Fibroblast of skin of scalp (primary cell): ENCODE data around the gene KIAA2012.

Experiments
- DNase-seq: peaks from one replicate; pipeline ENCODE4 v3.0.0-alpha.2; 2013

The KIAA2012 gene

DNA sequence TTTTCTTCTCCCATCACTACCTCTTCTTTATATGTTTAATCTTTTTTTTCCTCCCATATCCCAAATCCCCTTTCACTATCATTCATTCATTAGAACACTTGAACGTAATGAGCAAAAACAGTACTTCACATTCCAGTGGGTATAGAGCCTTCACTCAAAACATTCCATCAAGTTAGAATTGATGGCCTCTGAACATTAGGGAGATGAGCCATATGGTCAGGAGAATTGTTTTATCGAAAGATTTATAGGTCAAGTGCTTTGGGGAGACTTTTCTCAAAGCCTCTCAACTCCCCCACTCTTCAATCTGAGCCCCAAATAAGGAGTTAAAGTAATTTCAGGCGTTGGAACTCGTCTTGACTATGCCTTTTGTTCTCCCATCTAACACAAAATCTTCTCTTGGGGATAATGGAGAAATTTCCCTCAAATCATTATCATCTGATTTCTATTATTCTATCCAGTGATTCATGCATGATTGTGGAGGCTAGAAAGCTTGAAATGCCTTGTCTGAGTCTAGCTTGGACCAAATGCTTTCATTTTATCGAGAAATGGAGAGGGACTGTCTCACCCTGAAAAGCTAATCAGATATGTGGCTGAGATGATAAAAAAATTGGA lies 79.2 kb downstream of the KIAA2012 start:
- peak; percentile 75 for DNase-seq

DNA sequence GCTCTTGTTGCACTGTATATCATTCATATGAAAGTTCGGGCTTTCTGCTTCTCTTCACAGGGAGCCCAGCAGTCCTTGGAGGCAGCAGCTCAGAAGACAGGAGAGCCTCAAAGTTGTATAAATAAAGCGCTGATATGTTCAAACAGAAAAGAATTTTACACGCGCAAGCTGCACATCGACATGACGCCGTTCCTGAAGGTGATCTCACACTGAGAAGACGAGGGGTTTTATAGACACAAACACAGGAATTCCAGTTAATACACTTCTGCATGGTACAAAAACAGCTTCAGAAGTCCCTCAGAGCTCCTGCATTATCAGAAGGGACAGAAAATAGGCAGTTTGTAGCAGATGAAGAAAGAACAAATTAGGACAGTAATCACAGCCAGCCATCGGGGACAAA lies 81.6 kb downstream of the KIAA2012 start:
- DNase-seq: no peak

DNA sequence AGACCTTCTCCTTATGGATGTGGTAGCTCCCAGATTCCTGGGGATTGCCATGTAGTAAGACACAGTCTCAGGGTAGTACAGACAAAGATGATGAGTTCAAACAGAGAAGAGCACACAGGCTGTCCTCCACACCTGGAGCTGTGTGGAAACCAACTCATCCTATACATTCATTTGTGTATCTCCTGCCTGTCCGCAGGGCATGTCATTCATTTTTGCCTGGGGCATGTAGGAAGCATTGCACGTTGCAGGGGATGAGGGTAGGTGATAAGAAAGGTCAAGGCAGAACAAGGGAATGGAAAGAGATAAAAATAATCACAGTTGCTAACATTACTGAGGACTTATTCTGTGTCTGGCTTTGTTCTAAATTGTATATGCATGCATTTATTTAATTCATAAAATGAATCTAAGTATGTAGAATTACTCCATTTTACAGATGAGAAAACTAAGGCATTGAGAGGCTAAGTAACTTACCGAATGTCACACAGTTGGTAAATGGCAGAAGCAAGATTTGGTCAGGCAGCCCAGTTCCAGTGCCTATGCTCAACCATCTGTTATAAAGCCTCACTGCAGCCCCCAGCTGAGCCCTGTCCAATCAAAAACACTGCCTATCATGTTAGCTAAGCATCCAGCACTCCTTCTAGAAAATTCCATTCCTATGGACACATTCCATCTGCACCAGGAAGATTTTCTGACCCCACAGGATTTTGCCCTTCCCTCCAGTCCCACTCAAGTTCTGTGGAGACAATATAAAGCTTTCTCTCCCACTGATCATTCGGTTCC lies 84.3 kb downstream of the KIAA2012 start:
- peak; percentile 38 for DNase-seq

DNA sequence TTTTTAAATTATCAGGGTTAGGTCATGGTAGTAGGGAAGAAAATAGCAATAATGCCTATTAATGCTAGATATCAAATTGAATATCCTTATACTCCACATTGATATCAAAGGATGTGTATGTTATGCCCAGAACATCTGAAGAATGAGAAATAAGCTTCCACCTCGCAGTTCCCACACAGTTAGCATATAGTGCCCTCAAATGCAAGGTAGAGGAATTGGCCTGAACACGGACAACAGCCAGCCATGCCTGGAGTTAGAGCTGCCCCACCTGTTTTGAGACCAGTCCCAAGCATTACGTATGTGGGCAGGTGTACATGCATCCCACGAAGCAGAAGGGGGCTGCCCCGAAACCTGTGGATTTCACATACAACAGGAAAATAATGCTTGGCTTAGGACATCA lies 85.7 kb downstream of the KIAA2012 start:
- DNase-seq: peak; percentile 52

DNA sequence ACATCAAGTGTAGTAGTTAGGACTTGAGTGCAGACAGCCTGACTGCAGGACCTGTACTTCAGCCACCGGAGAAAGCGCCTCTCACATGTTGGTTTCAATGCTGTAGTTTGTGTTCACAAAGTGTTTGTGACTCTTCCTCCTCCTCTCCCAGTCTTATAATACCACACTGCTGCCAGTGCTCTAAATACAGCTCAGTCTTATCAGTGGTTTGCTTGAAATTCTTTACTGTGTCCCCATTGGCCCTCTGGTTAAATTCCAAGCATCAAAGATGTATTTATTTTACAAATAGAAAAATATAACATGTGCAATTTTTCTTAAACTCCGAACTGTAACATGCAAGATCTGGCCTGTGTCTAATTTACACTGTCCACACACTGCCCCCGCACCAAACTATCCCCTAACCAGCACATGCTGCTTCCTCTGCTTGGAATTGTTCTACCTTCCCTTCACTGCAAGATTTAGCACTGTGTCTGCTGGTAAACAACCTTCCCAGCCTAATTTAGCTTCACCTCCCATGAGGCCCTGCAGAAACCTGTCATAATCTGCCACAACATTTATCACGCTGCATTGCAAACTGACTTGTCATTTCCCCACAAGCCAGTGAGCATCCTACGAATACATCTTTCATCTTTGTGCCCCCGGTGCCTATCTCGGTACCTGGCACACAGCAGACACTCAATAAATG lies 88.2 kb downstream of the KIAA2012 start:
- DNase-seq: no peak

DNA sequence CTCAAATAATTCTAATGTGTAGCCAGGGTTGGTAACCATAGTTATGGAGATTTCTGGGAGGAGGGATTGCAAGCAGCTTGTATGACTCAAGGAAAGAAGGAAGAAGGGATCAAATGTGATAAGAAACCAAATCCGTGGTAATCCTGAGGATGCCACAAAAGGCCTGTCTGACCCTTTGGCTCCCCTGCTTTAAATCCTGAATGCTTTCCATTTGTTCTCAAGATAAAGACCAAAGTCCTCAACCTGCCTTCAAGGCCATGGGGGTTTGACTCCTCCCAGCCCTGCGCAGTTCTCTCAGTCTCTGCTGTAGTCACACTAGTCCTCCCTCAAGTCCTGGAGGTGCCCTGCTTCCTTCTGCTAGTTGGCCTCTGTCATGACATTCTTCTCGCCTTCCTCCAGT lies 91.4 kb downstream of the KIAA2012 start:
- DNase-seq: no peak

DNA sequence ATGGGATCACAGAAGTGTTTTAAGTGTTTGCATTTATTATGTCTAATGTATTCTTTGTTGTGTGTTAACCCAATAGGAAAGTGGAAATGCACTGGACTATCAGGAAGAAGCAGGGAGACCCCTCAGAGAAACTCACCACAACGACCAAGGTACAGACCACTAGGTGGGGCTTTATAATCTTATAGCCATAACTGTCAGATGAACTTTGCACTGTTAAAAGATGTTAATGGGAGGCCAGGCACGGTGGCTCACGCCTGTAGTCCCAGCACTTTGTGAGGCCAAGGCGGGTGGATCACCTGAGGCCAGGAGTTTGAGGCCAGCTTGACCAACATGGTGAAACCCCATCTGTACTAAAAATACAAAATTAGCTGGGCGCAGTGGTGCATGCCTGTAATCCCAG lies 92.2 kb downstream of the KIAA2012 start:
- no peak for DNase-seq

DNA sequence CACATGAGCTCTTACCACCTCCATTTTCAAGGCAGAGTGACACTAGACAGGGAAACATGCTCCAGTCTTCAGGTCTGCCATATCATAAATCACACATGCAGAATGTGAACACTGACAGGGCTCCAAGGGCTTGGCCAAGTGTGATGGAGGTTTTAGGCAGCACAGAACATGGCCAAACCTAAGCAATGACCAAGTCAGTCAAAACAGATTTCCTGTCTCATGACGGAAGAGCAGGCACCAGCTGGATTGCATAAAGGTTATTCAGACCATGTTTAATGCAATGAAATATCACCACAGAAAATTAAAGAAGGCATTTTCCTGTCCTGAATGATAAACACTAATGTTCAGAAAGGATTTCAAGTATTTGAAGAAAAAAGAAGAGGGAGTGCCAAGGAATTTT lies 92.9 kb downstream of the KIAA2012 start:
- peak; percentile 37 for DNase-seq

DNA sequence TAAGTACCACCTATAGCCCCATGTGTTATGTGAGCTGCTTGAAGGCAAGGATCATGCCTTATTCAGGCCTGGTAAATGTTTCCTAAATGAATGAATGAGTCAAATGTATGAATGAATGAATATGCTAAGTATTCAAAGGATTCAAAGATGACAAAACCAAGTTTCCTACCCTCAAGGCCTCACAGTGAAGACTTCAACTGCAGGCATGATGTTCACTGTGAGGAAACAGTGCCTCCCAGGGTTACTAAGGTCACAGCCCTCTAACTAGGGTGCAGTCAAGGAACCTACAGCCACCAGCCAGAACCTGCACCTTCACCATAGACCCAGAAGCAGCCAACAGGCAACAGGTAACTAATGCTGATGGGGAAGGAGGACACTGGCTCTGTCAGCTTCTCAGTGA lies 96.1 kb downstream of the KIAA2012 start:
- no peak for DNase-seq

DNA sequence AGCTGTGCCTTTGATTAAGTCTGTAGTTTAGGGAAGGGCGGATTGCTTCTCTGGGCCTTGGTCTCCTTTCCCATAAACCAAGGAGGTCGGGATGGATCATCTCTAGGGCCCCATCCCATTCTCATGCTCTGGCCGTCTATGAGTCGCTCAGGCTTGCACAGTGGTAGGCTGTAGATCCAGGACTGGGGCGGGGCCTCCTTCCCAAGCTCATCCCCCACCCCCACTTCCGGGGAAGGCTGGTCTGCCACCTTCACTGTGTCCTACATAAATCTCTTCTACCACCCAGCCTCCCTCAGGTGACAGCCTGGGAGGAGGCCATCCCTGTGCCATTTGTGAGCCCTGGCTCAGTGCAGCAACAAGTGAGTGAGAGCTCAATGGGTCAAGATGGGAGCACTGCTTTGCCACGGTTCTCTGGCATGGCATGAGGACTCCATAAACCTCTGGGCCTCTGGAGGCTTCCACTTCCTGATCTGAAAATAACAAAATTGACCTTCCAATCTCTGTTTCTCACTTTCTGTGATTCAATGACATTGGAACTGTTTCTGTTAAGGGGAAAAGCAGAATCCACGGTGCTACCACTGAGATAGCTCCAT lies 96.9 kb downstream of the KIAA2012 start:
- DNase-seq: no peak

DNA sequence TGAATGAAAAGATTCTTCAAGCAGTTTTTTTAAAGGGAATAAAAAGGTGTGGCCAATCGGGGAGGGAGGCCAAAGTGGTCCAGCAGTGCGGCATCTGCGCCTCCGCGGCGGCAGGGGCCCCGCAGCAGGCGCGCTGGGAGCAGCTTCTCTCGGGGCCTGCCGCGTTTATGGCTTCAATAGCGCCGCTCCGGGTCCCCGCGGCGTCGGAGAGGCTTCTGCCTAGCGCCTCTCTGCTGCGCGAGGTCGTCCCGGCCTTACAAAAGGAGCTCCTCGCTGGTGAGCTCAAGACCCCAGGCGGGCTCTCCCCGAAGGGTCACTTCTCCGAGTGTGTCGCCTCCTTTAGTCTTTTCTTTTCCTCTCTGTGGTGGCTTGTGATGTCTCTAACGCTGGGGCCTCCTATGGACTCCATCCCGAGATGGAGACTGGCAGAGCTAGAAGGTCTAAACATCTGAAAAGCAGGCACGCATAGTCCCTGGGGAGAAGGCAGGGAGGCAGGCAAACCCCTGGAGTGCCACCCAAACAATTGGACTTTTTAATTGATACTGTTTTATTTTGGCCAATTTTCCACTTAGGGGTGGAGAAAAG lies 98.3 kb downstream of the KIAA2012 start:
- DNase-seq: peak; percentile 34

DNA sequence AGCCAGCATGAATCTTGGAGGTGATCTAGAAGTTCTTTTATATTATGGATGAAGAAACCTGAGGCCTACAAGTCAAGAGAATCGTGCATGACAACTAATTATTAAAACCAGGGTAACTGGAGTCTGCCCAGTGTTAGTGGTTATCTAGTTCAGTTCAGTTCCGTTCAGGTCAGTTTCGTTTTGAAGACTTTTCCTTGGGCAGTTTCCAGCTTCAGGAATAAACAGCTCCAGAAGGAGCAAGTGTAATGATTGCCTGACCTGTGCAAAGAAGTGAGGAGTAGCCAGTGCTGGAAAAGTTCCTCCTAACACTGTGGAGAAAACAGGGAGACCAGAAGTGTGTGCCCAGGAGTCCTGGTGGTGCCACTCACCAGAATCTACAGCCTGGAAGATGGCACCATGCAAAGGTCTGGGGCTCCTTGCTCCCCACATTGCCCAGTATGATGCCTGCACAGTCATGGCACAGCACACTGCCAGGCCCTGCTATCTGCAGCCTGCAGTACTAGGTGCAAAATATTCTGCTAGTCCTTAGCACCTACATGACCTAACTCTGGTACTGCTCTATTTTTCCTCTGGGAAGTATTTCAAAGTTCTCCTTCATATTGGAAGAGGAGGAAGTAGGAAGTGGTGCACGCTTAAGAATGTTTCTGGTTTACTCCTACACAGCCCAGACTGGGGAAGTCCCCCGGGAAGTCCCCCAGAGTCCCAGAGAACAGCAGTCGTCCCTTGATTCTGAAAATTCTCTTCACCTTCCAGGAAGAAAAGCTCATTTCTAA lies 99.6 kb downstream of the KIAA2012 start:
- no peak for DNase-seq

DNA sequence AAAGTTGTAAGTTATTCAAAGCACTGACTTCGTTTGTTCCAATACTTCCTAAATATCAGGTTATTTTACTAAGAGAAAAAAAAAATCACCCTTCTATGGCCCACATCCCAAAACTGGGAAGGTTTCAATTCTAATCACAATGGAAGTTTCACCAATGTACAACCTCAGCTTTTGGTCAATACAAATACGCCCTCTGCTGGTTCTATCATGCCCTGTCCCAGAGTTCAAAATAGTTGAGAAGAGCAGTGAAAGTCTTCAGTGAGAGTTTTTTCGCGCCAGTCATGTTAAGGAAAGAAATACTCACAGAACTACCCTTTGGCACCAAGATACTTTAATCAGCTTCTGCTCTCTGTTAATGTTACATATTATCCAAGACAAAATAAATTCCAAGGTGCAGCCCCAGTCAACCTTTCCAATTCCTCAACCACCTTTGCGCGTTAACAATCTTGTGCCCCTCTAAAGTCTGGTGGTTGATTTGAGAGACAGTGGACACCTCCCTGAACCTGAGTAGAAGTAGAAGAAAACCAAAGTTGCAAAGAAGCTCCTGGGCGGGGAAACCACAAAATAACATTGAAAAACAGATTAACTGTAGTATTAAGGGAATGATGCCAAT lies 105.4 kb downstream of the KIAA2012 start:
- peak; percentile 75 for DNase-seq

DNA sequence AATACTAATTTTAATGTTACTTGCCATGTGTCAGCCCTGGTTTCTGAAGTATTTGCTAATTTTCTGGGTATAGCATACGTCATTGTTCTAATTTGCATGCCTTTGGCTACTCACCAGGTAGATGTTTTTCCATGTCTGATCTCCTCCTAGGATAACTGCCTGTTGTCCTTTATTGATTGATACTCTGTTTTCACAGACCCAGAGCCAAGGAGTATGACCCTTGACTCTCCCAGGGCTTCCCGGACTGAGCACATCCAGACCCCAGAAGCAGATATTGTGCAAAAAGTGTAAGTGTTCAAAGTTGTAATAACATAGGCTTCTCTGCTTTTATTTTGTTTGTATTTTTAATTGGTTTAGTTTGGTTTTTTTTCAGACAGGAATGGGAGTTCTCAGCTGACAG lies 111.5 kb downstream of the KIAA2012 start:
- no peak for DNase-seq

DNA sequence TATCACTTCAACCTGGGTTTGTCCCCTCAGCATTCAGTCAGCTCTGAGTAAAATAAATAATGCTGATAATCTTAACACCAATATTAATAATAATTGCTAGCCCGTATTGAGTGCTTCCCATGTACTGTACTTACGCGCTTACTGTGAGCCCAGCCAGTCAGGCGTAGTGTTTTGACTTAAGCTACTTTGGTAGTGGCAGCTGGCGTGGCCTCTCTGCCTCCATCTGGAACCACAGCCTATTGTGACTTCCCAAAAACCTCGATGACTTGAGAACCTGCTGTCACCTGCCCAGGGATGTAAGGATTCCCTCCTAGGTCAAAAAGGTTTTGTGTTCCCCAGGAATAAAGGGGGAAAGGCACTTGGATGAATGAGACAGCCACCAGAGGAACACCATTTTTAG lies 112.1 kb downstream of the KIAA2012 start:
- DNase-seq: no peak

DNA sequence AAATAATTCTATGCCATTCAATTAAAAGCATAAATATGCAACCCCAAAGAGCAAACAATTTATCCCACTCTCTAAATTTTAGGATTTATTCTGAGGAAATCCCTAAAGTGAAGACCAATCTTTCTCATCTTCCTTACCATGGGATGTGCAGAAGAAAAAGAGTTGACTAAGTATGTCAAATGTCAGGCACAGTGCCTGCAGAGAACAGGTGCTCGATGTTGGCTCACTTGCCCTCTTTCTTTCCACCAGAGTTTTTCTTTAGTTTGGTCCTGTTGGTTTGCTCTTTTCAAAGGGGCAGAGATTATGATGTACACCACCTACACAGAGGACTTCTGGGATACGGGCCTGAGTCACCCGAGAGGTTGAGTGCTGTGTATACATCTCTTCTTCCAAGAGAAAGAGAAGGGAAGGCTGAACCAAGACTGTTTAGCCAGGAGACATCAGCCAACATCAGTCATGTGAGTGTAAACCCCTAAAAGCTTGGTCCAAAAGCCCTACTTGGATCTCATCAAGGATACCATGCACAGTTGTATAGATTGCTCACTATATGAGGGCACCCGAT lies 113.7 kb downstream of the KIAA2012 start:
- DNase-seq: no peak

DNA sequence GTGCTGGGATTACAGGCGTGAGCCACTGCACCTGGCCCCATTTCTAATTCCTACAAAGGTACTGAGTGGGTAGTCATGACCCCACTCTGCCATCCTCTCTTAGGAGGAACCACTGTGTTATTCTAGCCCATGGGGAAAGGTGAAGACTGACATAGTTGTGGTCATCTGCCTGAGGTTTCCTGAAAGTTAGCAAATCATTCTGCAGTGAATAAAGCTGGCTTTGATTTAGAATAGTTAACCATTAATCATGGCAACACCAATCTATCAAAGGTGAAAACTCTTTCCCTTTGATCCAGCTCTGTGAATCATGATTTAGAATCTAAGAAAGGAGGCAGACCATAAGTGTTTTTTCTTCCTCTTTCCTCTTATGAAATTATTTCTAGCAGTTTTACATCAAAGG lies 114.5 kb downstream of the KIAA2012 start:
- no peak for DNase-seq

DNA sequence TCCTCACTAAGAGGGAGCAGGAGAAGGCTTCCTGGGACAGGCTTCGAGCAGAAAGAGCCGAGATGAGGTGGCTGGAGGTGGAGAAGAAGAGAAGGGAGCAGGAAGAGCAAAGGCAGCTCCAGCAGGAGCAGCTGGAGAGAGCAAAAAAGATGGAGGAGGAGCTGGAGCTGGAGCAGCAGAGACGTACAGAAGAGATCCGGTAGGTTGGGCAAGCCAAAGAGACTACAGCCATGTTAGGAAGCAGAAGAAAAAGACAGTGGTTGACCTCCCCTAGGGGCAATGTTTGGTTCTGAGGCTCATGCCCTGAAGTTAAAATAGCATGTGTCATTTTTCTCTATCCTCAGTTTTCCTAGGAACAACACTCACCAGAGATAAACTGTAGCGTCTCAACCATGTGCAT lies 120.2 kb downstream of the KIAA2012 start:
- no peak for DNase-seq

DNA sequence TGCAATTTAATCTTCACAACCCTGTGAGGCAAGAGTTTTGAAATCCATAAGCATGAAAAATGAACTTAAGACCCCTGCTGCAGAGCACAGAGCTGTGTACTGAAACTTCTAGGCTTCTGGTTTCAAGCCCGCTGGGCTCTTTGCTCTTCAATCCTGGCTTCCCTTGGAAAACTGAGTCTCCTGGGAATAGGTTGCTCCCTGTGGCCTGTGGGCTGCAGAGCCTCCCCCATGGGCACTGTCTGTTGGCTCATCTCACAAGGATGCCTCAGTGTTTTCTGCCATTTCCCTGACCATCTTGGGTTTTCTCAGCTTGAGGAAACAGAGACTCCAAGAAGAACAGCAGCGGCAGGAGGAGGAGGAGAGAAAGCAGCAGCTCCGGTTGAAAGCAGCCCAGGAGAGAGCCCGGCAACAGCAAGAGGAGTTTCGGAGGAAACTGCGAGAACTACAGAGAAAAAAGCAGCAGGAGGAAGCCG lies 120.9 kb downstream of the KIAA2012 start:
- DNase-seq: peak; percentile 60

DNA sequence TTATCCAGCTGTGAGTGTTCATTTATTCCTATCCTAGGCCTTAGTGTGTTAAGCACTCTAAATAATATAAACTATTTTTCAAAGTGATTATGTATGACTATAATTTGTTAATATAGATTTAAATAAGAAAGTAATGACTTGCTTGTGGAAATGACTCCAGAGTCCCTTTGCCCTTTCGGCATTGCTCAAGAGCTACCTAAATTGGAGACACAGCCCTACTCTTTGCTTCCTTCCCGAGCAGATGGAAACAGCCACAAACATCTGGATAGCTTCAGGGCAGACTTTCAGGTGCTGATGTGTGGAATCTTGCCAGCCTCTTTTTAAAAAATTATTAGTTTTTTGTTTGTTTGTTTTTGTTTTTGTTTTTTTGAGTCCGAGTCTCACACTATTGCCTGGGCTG lies 121.4 kb downstream of the KIAA2012 start:
- no peak for DNase-seq

DNA sequence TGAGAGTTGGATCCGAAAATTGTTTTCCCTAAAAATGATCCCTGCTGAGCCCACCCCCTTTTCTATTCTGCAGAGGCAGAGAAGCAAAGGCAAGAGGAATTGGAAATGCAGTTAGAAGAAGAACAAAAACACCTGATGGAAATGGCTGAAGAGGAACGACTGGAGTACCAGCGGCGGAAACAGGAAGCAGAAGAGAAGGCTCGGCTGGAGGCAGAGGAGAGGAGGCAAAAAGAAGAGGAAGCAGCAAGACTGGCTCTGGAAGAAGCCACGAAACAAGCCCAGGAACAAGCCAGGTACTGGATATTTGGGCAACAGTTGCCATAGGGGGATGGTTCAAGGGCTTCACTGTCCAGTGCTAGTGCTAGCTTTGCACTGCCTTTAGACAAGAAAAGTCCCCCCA lies 123.7 kb downstream of the KIAA2012 start:
- no peak for DNase-seq
